ENCODE data around the gene PLG.
"Not testable (repeated sequence)": the region's sequence is repeated elsewhere in the genome, so short reads cannot be mapped to it uniquely, and the experiment has no call there.

Gene PLG

DNA sequence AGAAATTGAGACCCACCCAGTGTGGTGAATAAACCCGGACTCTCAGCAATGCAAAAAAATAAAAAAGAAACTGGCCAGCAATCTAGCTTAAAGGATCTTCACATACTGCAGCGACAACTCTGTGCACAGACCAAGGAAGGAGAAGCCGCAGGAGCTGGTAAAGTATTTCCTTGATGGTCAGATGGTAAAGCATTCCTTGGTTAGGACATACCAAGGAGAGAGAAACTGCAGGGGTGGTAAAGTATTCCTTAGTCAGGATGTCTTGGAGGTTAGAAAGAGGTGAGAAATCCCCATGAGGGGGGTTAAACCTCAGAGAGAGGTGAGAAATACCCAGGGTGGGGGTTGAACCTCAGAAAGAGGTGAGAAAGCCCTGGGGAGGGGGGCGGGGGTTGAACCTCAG is 86.8 kb downstream of the PLG start:
- Histone ChIP-seq H3K4me1 (ENCODE audit: control insufficient read depth, insufficient read depth, low read length) (no peaks in the 10 kb centered on the region), H3K27ac (ENCODE audit: low read depth, low read length) (no peak overlapping the region), H3K9ac (ENCODE audit: low read length) (no peak overlapping the region), H3K36me3 (ENCODE audit: control insufficient read depth, insufficient read depth, low read length) (no peaks in the 10 kb centered on the region), H3K27me3 (ENCODE audit: control insufficient read depth, insufficient read depth, low read length) (no peaks in the 10 kb centered on the region), H3K4me3 (ENCODE audit: low read length) (no peak overlapping the region)

DNA sequence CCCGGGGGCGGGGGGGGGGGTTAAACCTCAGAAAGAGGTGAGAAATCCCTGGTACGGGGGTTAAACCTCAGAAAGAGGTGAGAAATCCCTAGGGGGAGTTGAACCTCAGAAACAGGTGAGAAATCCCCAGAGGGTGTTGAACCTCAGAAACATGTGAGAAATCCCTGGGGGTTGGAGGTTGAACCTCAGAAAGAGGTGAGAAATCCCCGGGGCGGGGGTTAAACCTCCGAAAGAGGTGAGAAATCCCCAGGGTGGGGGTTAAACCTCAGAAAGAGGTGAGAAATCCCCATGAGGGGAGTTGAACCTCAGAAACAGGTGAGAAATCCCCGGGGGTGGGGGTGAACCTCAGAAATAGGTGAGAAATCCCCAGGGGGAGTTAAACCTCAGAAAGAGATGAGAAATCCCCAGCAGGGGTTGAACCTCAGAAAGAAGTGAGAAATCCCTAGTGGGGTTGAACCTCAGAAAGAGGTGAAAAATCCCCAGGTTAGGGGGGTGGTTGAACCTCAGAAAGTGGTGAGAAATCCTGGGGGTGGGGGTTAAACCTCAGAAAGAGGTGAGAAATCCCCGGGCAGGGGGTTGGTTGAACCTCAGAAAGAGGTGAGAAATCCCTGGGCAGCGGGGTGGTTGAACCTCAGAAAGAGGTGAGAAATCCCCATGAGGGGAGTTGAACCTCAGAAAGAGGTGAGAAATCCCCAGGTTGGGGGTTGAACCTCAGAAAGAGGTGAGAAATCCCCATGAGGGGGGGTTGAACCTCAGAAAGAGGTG is 87.4 kb downstream of the PLG start:
- Histone ChIP-seq H3K27me3 (ENCODE audit: control insufficient read depth, insufficient read depth, low read length) (no peaks in the 10 kb centered on the region), H3K36me3 (ENCODE audit: control insufficient read depth, insufficient read depth, low read length) (no peaks in the 10 kb centered on the region)

DNA sequence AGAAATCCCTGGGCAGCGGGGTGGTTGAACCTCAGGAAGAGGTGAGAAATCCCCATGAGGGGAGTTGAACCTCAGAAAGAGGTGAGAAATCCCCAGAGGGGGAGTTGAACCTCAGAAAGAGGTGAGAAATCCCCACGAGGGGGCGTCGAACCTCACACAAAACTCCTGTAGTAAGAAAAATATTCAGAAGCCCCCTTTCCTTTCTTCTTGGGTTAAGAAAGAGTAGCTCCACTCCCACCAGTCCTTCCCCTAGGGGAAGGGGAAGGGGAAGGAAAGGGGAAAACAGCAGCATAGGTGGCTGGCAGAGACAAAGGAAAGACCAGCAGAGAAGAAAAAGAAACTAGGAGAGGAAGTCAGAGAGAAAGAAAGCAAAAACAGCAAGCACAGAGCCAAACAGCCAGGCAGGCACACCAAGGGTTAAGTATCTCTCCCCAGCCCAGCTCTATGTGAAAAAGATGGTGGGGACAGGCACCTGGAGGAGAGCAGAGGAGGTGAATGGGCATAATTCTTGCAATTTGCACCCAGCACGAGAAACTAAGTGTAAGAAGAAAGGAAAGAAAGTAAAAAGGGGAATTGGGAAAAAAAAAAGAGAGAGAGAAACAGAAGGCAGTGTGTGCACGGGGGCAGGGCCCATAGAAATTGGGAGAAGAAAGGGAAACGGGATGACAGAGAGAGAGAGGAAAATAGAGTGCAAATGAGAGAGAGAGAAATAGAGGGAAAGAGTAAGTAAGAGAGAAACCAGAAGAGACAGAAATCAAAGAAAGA is 88.2 kb downstream of the PLG start:
- no peak overlapping the region for H3K4me3 ChIP-seq (ENCODE audit: low read length)
- H3K4me1 ChIP-seq (ENCODE audit: control insufficient read depth, insufficient read depth, low read length) = no peaks in the 10 kb centered on the region
- H3K36me3 ChIP-seq (ENCODE audit: control insufficient read depth, insufficient read depth, low read length) = no peaks in the 10 kb centered on the region
- H3K27ac ChIP-seq (ENCODE audit: low read depth, low read length) = no peak overlapping the region
- no peak overlapping the region for H3K9ac ChIP-seq (ENCODE audit: low read length)
- no peaks in the 10 kb centered on the region for H3K27me3 ChIP-seq (ENCODE audit: control insufficient read depth, insufficient read depth, low read length)

More for the DNA sequence above, 87.4 kb downstream of the PLG start:
- Histone ChIP-seq H3K27ac (ENCODE audit: low read depth, low read length) (no peak overlapping the region), H3K4me3 (ENCODE audit: low read length) (no peak overlapping the region), H3K4me1 (ENCODE audit: control insufficient read depth, insufficient read depth, low read length) (no peaks in the 10 kb centered on the region), H3K9ac (ENCODE audit: low read length) (no peak overlapping the region)

DNA sequence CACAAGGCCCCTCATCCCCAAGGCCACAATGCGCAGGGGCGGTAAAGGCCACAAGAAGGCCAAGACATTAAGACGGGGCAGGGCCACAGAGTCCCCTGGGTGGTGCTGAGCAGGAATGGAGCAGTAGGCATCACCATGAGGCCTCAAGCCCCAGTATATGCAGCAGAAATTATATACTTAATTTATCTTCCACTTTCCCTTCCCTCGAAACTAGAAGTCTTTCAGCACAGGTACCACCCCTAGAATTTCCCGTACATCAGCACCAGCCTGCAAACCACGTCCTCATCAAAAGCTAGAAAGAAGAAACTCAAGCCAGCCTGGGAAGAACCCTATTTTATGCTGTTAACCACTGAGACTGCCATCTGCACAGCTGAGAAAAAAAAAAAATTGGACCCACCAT is 89.4 kb downstream of the PLG start:
- H3K27ac ChIP-seq (ENCODE audit: low read depth, low read length) = no peak overlapping the region
- no peaks in the 10 kb centered on the region for H3K36me3 ChIP-seq (ENCODE audit: control insufficient read depth, insufficient read depth, low read length)
- H3K4me3 ChIP-seq (ENCODE audit: low read length) = no peak overlapping the region
- H3K9ac ChIP-seq (ENCODE audit: low read length) = no peak overlapping the region
- H3K4me1 ChIP-seq (ENCODE audit: control insufficient read depth, insufficient read depth, low read length) = no peaks in the 10 kb centered on the region
- H3K27me3 ChIP-seq (ENCODE audit: control insufficient read depth, insufficient read depth, low read length) = no peaks in the 10 kb centered on the region

DNA sequence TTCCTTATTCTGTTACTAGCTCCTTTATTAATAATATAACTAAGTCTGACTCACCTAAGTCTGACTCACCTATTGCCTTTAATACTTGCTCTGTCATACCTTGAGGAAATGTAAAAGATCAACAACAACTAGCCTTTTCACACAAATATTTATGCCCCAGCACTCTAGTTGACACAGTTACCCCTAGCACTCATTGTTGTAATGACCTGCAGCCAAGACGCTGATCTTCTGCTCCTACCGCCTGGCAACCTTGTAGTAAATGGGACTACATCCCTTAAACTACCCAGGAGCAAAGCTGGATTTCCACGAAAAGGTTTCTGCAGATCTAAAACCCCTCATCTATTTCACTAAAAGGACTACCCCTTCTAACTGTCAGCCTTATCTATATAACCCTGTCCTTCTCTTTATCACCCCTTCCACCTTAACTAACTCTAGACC is 90.0 kb downstream of the PLG start:
- Histone ChIP-seq H3K9ac (ENCODE audit: low read length) (no peak overlapping the region), H3K36me3 (ENCODE audit: control insufficient read depth, insufficient read depth, low read length) (no peaks in the 10 kb centered on the region), H3K4me3 (ENCODE audit: low read length) (no peak overlapping the region), H3K4me1 (ENCODE audit: control insufficient read depth, insufficient read depth, low read length) (no peaks in the 10 kb centered on the region), H3K27me3 (ENCODE audit: control insufficient read depth, insufficient read depth, low read length) (no peaks in the 10 kb centered on the region), H3K27ac (ENCODE audit: low read depth, low read length) (no peak overlapping the region)

DNA sequence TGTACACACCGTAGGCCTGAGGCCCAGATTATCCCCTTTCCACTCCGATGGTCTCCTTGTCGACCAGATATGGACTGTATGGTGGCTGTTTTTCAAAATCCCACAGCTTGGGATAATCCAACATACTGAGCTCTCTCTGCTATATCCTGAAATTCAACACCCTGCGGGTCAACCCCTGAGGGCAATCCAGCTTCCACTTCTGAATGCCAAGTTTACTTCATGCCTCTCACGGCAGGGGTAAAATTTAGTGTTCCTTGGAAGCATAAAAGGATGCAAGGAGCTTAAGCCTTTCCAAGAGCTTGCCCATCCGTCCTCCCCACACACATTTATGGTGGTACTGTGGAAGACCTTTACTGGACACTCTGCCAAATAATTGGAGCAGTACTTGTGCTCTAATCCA is 90.7 kb downstream of the PLG start:
- H3K27me3 ChIP-seq (ENCODE audit: control insufficient read depth, insufficient read depth, low read length) = no peaks in the 10 kb centered on the region
- H3K36me3 ChIP-seq (ENCODE audit: control insufficient read depth, insufficient read depth, low read length) = no peaks in the 10 kb centered on the region
- H3K9ac ChIP-seq (ENCODE audit: low read length) = no peak overlapping the region
- H3K4me3 ChIP-seq (ENCODE audit: low read length) = no peak overlapping the region
- H3K4me1 ChIP-seq (ENCODE audit: control insufficient read depth, insufficient read depth, low read length) = no peaks in the 10 kb centered on the region
- no peak overlapping the region for H3K27ac ChIP-seq (ENCODE audit: low read depth, low read length)

DNA sequence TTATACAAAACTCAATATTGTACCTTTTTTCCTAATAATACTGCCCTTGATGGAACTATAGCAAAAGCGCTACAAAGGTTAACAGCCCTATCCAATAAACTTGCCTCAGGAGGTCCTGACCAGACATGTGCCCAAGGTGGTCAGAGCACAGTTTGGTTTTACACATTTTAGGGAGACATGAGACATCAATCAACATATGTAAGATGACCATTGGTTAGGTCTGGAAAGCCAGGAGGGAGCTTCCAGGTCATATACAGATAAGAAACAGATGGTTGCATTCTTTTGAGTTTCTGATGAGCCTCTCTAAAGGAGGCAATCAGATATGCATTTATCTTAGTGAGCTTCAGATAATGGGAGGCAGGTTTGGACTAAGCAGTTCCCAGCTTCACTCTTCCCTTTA is 91.6 kb downstream of the PLG start:
- Histone ChIP-seq H3K27me3 (ENCODE audit: control insufficient read depth, insufficient read depth, low read length) (no peaks in the 10 kb centered on the region), H3K36me3 (ENCODE audit: control insufficient read depth, insufficient read depth, low read length) (no peaks in the 10 kb centered on the region), H3K4me3 (ENCODE audit: low read length) (no peak overlapping the region), H3K4me1 (ENCODE audit: control insufficient read depth, insufficient read depth, low read length) (no peaks in the 10 kb centered on the region), H3K9ac (ENCODE audit: low read length) (no peak overlapping the region), H3K27ac (ENCODE audit: low read depth, low read length) (no peak overlapping the region)

DNA sequence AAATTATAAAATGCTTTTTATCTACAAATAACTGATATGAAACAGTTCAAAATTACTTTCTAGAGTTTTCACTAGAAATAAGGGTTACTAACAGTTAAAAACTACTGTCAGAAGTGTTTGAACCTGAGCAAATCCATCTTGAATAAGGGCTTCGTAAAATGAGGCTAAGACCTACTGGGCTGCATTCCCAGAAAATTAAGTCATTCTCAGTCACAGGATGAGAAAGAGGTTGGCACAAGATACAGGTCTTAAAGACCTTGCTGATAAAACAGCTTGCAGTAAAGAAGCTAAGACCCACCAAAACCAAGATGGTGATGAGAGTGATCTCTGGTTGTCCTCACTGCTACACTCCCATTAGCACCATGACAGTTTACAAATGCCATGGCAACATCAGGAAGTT is 93.7 kb downstream of the PLG start:
- Histone ChIP-seq H3K4me3 (ENCODE audit: low read length) (no peak overlapping the region), H3K27me3 (ENCODE audit: control insufficient read depth, insufficient read depth, low read length) (no peaks in the 10 kb centered on the region), H3K9ac (ENCODE audit: low read length) (no peak overlapping the region), H3K36me3 (ENCODE audit: control insufficient read depth, insufficient read depth, low read length) (no peaks in the 10 kb centered on the region), H3K27ac (ENCODE audit: low read depth, low read length) (no peak overlapping the region), H3K4me1 (ENCODE audit: control insufficient read depth, insufficient read depth, low read length) (no peaks in the 10 kb centered on the region)

DNA sequence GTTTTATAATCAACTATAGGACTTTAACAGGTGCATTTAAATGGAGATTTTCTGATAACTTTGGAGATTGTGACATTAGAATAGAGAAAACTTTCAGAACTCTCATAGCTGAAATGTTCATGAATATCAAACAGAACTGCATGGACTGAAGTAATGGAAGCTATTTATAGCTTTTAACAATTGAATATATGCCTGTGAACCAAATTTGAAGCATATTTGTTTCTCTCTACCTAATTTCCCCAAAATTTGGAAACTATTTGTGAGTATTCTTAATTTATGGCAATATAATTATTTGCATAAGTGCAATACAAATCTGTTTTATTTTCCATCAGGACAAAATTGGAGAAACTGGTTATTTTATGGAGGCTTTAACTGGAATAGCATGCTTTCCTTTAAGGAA is 96.6 kb downstream of the PLG start:
- no peaks in the 10 kb centered on the region for H3K36me3 ChIP-seq (ENCODE audit: control insufficient read depth, insufficient read depth, low read length)
- no peak overlapping the region for H3K27ac ChIP-seq (ENCODE audit: low read depth, low read length)
- H3K9ac ChIP-seq (ENCODE audit: low read length) = no peak overlapping the region
- H3K4me1 ChIP-seq (ENCODE audit: control insufficient read depth, insufficient read depth, low read length) = no peaks in the 10 kb centered on the region
- H3K27me3 ChIP-seq (ENCODE audit: control insufficient read depth, insufficient read depth, low read length) = no peaks in the 10 kb centered on the region
- no peak overlapping the region for H3K4me3 ChIP-seq (ENCODE audit: low read length)

DNA sequence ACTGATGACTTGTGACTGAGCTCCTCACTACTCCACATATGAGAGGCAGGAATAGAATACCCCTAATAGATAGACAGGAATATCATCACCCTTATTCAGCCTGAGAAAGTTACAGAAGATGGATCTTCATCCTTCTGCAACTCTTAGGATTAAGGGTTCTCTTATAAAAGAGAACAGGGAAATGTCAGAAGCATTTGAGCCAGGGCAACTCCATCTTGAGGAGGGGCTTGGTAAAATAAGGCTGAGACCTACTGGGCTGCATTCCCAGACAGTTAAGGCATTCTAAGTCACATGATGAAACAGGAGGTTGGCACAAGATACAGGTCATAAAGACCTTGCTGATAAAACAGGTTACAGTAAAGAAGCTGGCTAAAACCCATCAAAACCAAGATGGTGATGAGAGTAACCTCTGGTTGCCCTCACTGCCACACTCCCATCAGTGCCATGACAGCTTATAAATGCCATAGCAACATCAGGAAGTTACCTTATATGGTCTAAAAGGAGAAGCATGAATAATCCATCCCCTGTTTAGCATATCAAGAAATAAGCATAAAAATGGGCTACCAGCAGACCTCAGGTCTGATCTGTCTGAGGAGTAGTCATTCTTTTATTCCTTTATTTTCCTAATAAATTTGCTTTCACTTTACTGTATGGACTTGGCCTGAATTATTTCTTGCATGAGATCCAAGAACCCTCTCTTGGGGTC is 97.9 kb downstream of the PLG start:
- H3K27ac ChIP-seq (ENCODE audit: low read depth, low read length) = no peak overlapping the region
- no peaks in the 10 kb centered on the region for H3K4me1 ChIP-seq (ENCODE audit: control insufficient read depth, insufficient read depth, low read length)
- H3K36me3 ChIP-seq (ENCODE audit: control insufficient read depth, insufficient read depth, low read length) = no peaks in the 10 kb centered on the region
- H3K27me3 ChIP-seq (ENCODE audit: control insufficient read depth, insufficient read depth, low read length) = no peaks in the 10 kb centered on the region
- no peak overlapping the region for H3K4me3 ChIP-seq (ENCODE audit: low read length)
- H3K9ac ChIP-seq (ENCODE audit: low read length) = no peak overlapping the region

DNA sequence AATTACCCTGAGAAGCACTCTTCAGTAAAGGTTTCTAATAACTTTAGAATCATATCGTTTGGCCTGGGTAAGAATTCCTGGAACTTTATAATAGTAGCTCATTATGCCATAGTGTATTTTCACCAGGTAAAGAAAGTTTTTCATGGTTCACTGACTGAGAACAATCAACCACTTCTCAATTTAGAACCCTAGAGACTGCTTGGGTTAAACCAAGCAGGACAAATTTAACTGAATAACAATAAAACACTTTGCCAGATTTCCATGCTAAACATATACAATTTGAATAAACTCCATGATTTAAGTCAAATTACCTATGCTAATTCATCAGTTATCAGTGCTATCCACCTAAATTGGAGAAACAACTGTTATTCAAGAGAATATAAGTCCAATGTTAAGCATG is 99.4 kb downstream of the PLG start:
- Histone ChIP-seq H3K27me3 (ENCODE audit: control insufficient read depth, insufficient read depth, low read length) (no peaks in the 10 kb centered on the region), H3K9ac (ENCODE audit: low read length) (no peak overlapping the region), H3K27ac (ENCODE audit: low read depth, low read length) (no peak overlapping the region), H3K4me3 (ENCODE audit: low read length) (no peak overlapping the region), H3K36me3 (ENCODE audit: control insufficient read depth, insufficient read depth, low read length) (no peaks in the 10 kb centered on the region), H3K4me1 (ENCODE audit: control insufficient read depth, insufficient read depth, low read length) (no peaks in the 10 kb centered on the region)

DNA sequence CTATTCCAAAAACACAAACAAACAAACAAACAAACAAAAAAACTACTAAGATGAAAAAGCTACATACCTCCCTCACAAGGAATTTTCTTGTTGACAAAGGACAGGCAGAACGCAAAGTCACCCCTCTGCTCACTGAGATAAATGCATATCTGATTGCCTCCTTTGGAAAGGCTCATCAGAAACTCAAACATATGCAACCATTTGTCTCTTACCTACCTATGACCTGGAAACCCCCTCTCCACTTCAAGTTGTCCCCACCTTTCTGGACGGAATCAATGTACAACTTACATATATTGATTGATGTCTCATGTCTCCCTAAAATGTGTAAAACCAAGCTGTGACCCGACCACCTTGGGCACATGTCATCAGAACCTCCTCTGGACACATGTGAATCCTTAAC is 100.0 kb downstream of the PLG start:
- H3K9ac ChIP-seq (ENCODE audit: low read length); H3K4me3 ChIP-seq (ENCODE audit: low read length); H3K27ac ChIP-seq (ENCODE audit: low read depth, low read length); H3K27me3 ChIP-seq (ENCODE audit: control insufficient read depth, insufficient read depth, low read length); H3K4me1 ChIP-seq (ENCODE audit: control insufficient read depth, insufficient read depth, low read length); H3K36me3 ChIP-seq (ENCODE audit: control insufficient read depth, insufficient read depth, low read length): not testable (repeated sequence)
